Lower leg skin (tissue), 3 donors: Measurements from ENCODE around the gene JPH2.

Experiments
- POLR2A ChIP-seq, 2 donors: fragments of 450-650 bp; IDR thresholded peaks; one replicate each; pipeline ENCODE4 v1.6.1; 2016 to 2017; ENCODE audit warnings: antibody characterized with exemption in 2 of 2, mild to moderate bottlenecking in 1 of 2, moderate library complexity in 1 of 2
- TF ChIP-seq, protein P1 (sequence below), 3 donors: fragments of 450-650 bp; IDR thresholded peaks; one replicate each; pipeline ENCODE4 v1.5.1; 2016; ENCODE audit warnings: antibody characterized with exemption in 3 of 3, mild to moderate bottlenecking in 3 of 3, moderate library complexity in 2 of 3

GRCh38 chr20:44231713-44232468, 44.9 kb upstream of the JPH2 start:
- TF ChIP-seq, protein P1, sequence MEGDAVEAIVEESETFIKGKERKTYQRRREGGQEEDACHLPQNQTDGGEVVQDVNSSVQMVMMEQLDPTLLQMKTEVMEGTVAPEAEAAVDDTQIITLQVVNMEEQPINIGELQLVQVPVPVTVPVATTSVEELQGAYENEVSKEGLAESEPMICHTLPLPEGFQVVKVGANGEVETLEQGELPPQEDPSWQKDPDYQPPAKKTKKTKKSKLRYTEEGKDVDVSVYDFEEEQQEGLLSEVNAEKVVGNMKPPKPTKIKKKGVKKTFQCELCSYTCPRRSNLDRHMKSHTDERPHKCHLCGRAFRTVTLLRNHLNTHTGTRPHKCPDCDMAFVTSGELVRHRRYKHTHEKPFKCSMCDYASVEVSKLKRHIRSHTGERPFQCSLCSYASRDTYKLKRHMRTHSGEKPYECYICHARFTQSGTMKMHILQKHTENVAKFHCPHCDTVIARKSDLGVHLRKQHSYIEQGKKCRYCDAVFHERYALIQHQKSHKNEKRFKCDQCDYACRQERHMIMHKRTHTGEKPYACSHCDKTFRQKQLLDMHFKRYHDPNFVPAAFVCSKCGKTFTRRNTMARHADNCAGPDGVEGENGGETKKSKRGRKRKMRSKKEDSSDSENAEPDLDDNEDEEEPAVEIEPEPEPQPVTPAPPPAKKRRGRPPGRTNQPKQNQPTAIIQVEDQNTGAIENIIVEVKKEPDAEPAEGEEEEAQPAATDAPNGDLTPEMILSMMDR (IDR thresholded peaks at IDR 0.05) = no peak
- no peak for TF ChIP-seq POLR2A (IDR thresholded peaks at IDR 0.05)
